GM18499 (cell line): ENCODE results near the gene SMAD3.

Experiments
- ATAC-seq: cut with Tn5 transposase; IDR thresholded peaks from one replicate; pipeline ENCODE4 v1.9.1; 2021; ENCODE audit warnings: moderate number of reproducible peaks; ENCODE audit not compliant: insufficient read depth, unreplicated experiment

SMAD3 gene

DNA sequence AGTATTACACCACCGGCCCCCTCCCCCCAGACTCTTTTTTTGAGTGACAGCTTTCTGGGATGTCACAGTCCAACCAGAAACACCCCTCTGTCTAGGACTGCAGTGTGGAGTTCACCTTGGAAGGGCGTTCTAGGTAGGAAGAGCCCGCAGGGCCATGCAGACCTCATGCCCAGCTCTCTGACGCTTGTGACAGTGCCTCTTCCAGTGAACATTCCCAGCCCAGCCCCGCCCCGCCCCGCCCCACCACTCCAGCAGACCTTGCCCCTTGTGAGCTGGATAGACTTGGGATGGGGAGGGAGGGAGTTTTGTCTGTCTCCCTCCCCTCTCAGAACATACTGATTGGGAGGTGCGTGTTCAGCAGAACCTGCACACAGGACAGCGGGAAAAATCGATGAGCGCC lies 125.4 kb downstream of the SMAD3 start:
- ATAC-seq: no peak

DNA sequence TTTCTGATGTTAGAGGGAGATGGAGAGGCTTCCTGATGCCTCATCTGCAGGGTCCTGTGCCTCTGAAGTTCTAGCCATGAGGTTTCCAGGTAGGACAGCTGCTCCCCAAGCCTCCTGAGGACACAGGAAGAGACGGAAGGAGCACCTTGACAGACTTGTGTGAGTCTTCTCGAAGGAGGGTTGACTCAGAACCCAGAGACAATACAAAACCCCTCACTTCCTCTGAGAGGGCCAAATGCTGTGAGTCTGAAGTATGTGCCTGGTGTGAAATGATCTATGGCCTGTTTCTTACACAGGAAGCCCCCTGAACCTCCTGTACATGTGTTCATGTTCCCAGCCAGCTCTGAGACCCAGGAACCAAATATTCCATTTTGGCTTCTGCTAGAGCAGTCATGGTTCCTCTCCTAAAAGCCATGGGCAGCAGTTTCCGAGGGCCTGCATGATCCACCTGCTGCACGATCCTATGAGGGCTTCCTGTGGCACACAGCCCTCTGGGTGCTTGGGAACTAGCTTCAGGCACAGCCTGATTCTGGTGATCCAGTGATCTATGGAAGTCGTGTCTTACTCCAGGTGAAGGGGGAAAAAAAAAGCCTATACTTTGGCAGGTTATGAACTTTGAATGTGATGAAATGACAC lies 126.9 kb downstream of the SMAD3 start:
- ATAC-seq: no peak

DNA sequence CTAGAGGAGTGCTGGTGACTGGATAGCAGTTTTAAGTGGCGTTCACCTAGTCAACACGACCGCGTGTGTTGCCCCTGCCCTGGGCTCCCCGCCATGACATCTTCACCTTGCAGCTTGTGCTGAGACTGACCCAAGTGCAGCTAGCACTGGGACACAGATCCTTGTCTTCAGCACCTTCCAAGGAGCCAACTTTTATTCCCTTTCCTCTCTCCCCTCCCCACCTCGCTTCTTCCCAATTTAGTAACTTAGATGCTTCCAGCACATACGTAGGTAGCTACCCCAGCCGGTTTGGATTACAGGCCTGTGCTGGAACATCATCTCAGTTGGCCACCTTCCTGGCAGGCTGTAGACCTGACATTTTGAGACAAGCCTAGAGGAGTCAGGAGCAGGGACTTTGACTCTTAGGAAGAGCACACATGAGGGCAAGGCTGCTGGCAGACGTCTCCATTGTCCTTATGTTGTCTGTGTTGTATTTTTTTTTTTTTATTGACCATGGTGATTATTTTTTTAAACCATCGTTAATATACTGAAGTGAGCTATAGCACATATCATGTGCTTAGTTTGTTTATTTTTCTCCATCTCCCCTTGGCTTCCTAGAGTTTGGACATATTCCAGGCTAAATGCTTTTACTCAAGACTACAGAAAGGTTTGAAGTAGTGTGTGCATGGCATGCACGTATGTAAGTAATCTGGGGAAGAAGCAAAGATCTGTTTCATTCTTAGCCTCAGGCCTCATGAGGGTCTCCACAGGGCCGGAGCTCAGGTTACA lies 128.0 kb downstream of the SMAD3 start:
- ATAC-seq: no peak

DNA sequence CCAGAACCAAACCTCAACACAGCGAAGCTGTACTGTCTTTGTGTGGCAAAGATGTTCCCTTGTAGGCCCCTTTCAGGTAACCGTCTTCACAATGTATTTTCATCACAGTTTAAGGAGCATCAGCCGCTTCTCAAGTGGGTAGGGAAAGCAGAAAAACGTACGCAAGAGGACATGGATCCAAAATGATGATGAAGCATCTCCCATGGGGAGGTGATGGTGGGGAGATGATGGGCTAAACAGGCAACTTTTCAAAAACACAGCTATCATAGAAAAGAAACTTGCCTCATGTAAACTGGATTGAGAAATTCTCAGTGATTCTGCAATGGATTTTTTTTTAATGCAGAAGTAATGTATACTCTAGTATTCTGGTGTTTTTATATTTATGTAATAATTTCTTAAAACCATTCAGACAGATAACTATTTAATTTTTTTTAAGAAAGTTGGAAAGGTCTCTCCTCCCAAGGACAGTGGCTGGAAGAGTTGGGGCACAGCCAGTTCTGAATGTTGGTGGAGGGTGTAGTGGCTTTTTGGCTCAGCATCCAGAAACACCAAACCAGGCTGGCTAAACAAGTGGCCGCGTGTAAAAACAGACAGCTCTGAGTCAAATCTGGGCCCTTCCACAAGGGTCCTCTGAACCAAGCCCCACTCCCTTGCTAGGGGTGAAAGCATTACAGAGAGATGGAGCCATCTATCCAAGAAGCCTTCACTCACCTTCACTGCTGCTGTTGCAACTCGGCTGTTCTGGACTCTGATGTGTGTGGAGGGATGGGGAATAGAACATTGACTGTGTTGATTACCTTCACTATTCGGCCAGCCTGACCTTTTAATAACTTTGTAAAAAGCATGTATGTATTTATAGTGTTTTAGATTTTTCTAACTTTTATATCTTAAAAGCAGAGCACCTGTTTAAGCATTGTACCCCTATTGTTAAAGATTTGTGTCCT lies 129.0 kb downstream of the SMAD3 start:
- no peak for ATAC-seq

DNA sequence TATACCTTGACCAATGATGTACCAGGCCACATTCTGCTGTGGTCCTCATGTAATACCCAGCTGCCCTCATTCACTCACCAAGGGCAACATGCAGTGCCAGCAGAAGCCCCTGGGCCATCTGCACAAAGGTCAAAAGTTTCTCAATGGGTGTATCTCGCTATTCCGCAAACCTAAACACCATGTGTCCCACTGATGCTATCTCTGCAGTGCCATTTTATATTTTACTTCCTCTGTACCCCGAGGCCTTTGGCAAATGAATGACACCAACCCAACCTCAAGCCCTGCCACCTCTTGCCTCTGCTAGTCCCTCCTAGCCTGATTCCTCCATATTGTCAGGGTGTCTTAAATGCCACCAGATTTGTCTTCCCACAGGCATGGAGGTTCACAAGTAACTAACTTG lies 129.9 kb downstream of the SMAD3 start:
- no peak for ATAC-seq

DNA sequence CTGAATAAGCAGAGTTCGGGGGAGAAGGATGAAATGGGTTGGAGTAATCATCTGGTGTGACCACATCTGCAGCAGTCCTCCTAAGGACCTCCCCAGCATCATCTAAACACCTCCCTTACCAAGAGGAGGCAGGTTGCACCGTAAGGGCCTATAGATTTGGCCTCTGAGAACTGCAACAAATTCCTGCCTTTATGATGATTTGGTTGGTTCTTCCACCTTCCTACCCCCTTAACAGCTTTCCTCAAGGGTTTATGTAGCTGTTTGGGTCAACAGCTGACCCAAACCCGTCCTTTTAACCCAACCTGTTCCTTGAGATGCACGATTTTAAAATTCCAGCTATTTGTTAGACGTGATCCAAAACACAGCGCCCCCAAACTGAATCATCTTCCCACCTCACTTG lies 130.8 kb downstream of the SMAD3 start:
- ATAC-seq: no peak

DNA sequence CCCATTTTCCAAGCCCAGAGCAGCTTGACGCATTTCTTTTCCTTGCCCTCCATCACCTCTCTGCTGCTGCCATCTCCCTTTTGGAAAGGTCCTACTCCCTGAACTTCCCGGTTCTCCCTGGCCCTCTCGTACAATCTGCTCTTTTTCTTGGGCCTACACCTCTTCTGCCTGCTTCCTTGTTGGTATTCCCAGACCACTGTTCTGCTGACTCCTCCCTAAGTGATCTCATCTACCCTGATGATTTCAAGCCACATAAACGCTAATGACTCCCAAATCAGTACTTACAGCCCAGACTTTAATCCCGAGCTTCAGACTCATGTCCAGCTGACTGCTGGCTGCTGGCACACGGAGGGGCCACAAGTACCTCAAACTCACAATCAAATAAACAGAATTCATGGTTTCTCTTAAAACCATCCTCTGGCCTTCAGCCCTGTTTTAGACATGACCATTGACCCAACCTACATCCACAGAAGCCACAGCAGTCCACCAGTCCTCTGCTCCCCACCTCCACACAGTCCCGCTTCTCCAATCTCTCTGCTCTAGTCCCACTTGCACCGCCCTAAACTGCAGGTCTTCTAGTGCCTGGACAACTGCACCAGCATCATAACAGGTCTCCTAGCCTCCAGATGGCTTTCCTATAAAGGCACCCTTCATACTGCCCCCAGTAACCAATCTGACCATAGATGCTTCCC lies 131.4 kb downstream of the SMAD3 start:
- ATAC-seq: no peak

DNA sequence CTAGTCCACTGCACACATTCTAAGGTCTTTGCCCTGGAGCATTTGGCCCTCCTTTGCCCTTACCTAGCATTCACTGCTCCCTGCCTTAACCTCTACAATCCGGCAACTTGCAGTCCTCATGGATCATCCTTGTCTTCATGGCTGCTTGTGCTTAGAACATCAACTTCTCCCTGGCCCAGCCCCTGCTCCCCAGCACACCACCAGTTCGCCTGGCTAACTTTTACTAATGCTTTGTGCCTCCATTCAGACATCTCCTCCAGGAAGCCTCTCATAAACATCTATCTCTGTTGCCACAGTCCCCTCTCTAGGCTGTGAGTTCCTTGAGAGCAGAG lies 131.9 kb downstream of the SMAD3 start:
- ATAC-seq: no peak

DNA sequence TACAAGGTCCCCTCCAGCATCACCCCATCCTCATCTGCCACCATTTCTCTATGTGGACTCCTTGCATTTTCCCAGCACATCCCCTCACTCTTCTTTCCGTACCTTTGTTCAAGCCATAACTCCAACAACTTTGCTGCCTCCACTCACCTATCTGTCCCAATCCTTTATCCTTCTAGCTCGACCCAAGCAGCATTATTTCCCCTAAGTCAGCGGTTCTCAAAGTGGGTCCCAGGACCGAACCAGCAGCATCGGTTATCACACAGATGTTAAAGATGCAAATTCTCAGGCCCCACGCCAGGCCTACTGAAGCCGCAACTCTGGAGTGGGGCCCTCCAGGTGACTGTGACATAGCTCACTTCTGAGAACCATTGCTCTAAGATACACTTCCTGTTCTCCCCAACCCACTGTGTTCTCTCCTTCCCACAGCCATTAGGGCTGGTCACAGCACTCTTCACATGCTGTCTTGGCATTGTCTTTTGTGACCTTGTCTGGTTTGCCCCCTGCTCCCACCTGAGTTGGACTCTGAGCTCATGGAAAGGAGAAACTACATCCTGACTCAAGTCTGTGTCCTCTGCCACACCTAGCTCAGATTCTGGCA lies 132.9 kb downstream of the SMAD3 start:
- ATAC-seq: no peak

DNA sequence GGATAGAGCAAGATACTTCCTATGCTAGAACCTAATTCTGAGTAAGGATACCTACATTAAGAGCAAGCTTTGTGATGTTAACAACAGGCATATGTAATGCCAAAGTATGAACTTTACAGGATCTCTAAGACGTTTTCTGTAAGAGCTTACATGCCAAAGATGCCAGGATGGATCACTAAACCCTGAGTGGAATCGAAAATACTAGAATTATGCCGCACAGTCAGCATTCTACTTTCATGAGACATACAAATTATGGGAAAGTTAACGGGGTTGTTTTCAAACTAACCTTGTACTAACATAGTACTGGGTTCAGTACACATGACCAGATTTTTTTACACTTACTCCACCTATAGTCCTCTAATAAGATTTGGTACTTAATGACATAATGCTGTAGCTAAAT lies 134.0 kb downstream of the SMAD3 start:
- ATAC-seq: no peak

DNA sequence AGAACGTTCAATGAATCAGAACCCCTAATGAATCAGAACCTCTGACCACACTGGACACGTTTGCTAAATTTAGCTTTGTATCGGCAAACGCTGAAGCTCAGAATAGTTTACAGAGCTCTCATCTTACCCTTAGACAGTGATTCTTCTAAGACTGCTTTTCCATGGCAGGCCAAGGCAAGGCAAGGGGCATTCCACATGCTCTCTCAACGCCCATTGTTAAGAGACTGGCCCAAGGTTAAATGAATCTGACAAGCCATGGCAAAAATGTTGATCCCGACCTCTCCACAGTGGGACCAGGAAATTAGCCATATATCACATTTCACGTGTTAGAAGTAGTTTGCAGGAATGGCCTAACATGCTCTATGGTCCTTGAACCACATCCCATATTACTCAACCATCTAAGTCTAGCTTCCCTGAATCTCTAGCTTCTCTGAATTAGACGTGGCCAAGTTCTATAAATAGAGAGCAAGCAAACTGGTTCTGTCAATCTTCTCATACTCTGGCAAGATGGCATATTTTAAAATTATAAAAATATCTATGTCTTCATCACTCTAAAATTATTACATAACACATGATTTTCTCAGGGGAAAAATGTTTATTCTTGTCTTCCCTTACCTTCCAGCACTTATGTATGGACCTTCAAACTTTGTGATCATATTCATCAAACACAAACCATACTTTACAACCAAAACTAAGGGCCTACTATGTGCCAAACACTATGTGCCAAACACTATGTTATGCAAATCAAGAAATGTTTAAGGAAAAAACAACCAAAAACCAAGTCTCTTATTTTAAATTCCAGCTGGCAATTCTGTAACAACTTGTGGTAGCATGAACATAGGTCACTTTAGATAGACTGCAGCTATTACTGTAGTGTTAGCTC lies 134.7 kb downstream of the SMAD3 start:
- ATAC-seq: no peak

DNA sequence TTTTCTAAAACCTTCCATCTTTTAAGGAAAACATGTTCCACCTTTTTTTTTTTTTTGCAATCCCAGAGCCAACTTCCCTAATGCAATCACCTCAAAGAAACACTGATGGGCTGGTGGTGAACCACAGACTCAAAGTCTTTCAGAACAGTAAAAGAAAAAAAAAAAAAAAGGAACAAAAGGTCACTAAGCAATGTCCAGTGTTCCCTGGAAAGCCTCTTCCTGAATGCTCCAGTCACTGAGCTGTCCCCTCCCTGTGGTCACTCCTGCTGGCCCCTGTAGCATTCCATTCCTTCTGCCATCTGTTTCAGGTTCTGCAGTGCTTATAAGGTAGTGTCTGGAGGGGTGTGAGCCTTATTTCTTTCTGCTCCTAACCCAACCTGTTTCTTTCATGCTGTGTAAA lies 135.7 kb downstream of the SMAD3 start:
- ATAC-seq: no peak

DNA sequence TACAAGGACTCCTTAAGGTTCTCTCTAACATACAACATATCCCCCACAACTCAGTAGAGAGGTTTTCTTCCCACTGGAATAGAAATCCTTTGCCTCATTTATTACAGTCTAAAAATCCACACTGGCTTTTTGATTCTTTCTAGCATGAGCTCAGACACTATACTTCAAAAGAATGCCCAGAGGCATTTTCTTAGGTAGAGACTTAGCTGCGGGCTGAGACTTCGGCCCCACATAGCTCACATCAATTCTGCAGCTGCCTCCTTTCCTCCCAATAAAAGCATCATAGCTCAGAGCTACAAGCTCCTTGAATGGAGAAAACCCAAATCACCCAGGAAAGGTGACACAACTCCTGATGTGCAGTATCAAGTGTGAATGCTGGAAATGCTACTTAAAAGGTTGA lies 136.7 kb downstream of the SMAD3 start:
- no peak for ATAC-seq

DNA sequence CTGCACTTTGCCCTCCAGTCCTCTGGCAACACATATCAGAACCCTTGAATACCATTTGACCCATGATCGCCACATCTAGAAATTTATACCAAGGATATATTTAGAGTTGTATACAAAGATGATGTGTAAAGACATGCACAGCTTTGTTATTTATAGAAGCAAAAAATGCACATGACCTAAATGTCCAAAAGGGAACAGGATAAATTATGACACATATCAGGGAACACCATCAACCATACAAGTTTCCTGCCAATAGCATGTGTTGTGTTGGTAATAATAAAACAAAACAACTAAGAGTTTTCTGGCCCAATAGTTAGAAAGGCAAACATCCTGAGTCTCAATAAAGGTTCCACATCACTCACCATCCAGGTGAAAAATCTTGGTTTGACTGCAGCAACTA lies 137.6 kb downstream of the SMAD3 start:
- ATAC-seq: no peak

DNA sequence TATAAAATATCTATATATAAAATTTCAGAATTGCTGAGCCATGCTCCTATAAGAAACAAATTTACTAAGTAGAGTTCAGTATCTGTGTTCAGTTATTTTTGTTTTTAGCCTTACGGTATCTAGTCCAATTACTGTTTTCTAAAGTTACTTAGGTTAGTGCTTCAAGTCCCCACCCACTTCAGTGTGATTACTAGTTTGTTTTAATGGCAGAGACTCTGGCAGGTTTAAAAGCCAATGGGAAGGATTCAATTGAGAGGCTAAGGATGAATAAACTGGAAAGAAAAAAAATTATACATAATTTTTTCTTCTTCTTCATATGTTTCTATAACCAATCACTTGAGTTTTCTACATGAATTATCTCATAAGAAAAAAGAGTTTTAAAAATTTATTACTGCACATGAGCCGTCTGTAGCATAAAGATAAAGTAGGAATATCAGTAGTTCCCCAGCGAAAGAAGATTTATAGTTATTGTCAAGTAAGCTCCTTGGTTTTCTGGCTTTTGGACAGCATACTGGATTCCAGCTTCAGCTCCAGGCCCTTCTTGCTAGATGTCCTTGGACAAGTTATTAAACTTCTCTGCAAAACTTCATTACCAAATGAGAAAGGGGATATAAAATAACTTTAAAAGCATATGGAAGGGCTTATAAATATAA lies 142.3 kb downstream of the SMAD3 start:
- no peak for ATAC-seq

DNA sequence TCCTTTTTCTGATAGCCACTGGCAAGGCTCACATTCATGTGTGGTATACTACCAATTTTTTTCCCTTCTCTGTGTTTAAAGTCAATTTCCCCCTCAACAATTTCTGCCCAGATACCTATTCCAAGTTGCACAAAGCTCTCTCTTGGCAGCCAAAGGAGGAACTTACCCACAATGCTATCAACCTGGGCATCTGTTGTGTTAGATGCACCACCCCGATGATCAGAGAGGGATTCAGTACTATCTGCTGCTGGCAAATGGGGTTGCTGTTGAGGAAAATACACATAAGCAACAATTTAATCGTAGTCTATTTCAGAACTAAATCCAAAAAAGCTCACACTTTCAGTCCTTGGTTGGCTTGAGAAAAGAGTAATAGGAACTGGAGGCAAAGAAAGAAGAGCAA lies 143.0 kb downstream of the SMAD3 start:
- no peak for ATAC-seq

DNA sequence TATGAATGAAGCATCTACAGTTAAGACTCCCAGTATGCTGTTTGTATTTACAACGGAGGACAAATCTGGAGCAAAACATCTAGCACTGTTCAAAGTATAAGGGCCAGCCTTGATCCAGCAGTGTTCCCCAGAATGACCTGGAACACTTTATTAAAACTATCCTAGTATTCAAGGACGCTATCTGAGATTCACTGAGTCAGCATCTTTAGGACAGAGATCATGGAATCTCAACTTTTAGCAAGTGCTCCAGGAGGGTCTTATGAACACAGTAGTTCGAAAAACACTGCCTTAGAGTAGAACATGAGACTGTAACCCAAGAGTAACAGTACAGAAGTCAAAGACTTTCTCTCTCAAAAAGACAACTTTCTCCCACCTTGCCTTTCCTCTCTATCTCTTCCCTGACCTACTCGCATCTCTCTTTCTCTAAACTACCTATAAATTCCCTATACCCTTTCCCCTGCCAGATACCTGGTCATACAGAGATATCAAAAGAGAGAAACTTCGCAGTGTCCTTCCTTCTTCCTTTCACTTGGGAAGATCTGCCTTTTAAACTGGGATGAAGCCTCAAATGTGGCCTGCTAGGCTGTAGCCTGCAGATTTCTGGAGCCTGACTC lies 145.3 kb downstream of the SMAD3 start:
- no peak for ATAC-seq

DNA sequence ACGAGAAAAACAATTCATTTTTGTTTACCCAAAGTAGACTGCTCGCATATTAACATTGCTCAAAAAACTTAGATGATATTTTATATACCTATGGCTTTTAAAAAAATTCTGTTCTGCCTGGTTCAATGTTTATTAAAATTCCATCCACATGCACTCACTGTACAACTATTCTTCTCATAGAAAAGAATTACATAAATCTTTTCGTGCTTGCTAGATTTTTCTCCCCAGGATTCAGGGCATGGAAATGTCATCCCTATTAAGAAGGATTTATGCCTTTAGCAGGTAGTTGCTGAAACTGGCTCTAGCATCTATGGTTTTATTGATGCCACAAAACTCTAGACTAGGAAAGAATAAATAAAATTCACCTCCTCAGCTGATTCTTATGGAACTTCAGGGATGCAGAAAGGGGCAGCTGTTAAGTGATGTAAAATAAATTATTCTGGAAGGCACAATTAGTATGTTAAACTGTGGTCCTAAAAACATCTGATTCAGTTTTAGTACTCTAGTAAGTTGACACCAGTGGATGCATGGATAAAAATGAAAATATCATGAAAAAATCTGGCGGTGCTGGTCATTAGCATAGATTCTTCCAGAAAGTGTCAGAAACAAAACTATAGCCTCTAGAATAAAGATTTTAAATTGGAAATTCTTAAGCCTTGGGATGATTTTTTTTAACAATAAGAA lies 147.4 kb downstream of the SMAD3 start:
- no peak for ATAC-seq
